Glutamatergic neuron (in vitro differentiated cells): ENCODE measurements around the gene SLC29A3. TPM values are rescaled to one million over a fixed set of nuclear protein-coding genes. Genes with fewer than 3 reads are reported as not detected.

Source experiments
- DNase-seq: peaks from one replicate; pipeline ENCODE4 v3.0.0; 2022
- H3K27ac Mint-ChIP-seq: one replicate; pipeline ENCODE4 v1.8.0; 2020; ENCODE audit warnings: mild to moderate bottlenecking, mixed read lengths, inconsistent platforms; ENCODE audit not compliant: unreplicated experiment
- H3K27me3 Mint-ChIP-seq: one replicate; pipeline ENCODE4 v1.8.0; 2020; ENCODE audit warnings: mild to moderate bottlenecking, moderate library complexity, mixed read lengths, inconsistent platforms; ENCODE audit not compliant: unreplicated experiment
- H3K36me3 Mint-ChIP-seq: one replicate; pipeline ENCODE4 v1.8.0; 2020; ENCODE audit warnings: mild to moderate bottlenecking, mixed read lengths, inconsistent platforms; ENCODE audit not compliant: unreplicated experiment
- H3K4me1 Mint-ChIP-seq: one replicate; pipeline ENCODE4 v1.8.0; 2020; ENCODE audit warnings: mild to moderate bottlenecking, low read depth, mixed read lengths, inconsistent platforms; ENCODE audit not compliant: unreplicated experiment
- H3K4me3 Mint-ChIP-seq: one replicate; pipeline ENCODE4 v1.8.0; 2020; ENCODE audit warnings: mild to moderate bottlenecking, mixed read lengths, inconsistent platforms; ENCODE audit not compliant: unreplicated experiment
- H3K9me3 Mint-ChIP-seq: one replicate; pipeline ENCODE4 v1.8.0; 2020; ENCODE audit warnings: mild to moderate bottlenecking, moderate library complexity, mixed read lengths, inconsistent platforms; ENCODE audit not compliant: unreplicated experiment
- CTCF ChIP-seq: fragments of 200-600 bp; sonication (generic); IDR thresholded peaks from one replicate; pipeline ENCODE4 v1.5.0; 2021; ENCODE audit not compliant: partially characterized antibody, unreplicated experiment
- total RNA-seq: library from RNA; stranded (reverse); fragmentation: NEBNext Ultra II Directional; extraction: Animal tissue kit (Norgen Biotek cat#: 25700); gene quantifications from one replicate; pipeline ENCODE4 v1.2.1, GENCODE V29; 2021; ENCODE audit not compliant: unreplicated experiment

The SLC29A3 gene
- total RNA-seq, 1 donor from 2014 or later = 7.8 TPM

DNA sequence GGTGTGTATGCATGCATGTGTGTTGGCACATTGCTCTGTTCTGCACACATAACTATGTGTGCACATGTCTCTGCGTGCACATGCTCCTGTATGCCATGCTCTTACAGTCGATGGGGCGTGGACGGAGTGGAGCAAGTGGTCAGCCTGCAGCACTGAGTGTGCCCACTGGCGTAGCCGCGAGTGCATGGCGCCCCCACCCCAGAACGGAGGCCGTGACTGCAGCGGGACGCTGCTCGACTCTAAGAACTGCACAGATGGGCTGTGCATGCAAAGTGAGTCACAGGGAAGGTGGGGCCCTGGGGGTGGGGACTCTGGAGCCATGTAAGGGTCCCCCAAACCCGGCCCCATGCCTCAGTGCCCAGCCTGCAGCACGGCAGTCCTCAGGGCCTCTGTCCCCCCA is 30.6 kb upstream of the SLC29A3 start:
- no peak overlapping the region for H3K27ac Mint-ChIP-seq
- peaks cover 6% of the 10 kb centered on the region for H3K9me3 Mint-ChIP-seq
- no peaks in the 10 kb centered on the region for H3K36me3 Mint-ChIP-seq
- TF ChIP-seq CTCF = no peak
- no peak for DNase-seq
- no peak overlapping the region for H3K4me3 Mint-ChIP-seq
- peaks cover 4% of the 10 kb centered on the region for H3K4me1 Mint-ChIP-seq
- H3K27me3 Mint-ChIP-seq = peaks cover 15% of the 10 kb centered on the region

GRCh38 chr10:71289421-71290130 is 29.5 kb upstream of the SLC29A3 start:
- DNase-seq = no peak
- H3K9me3 Mint-ChIP-seq = peaks cover 6% of the 10 kb centered on the region
- no peak overlapping the region for H3K27ac Mint-ChIP-seq
- no peaks in the 10 kb centered on the region for H3K36me3 Mint-ChIP-seq
- peaks cover 12% of the 10 kb centered on the region for H3K4me1 Mint-ChIP-seq
- H3K4me3 Mint-ChIP-seq = no peak overlapping the region
- no peak for TF ChIP-seq CTCF
- peaks cover 14% of the 10 kb centered on the region for H3K27me3 Mint-ChIP-seq

- no peak overlapping the region for H3K27ac Mint-ChIP-seq
- TF ChIP-seq CTCF = no peak
- H3K9me3 Mint-ChIP-seq = peaks cover 10% of the 10 kb centered on the region
- DNase-seq = no peak
- peaks cover 15% of the 10 kb centered on the region for H3K4me1 Mint-ChIP-seq
- no peak overlapping the region for H3K4me3 Mint-ChIP-seq
- peaks cover 16% of the 10 kb centered on the region for H3K27me3 Mint-ChIP-seq
- H3K36me3 Mint-ChIP-seq = peaks cover 2% of the 10 kb centered on the region
Observed at GRCh38 chr10:71290331-71290730, 28.7 kb upstream of the SLC29A3 start.

GRCh38 chr10:71290806-71291527 is 28.1 kb upstream of the SLC29A3 start:
- no peak for TF ChIP-seq CTCF
- H3K9me3 Mint-ChIP-seq = peaks cover 9% of the 10 kb centered on the region
- peaks cover 15% of the 10 kb centered on the region for H3K27me3 Mint-ChIP-seq
- peaks cover 5% of the 10 kb centered on the region for H3K36me3 Mint-ChIP-seq
- H3K4me1 Mint-ChIP-seq = peaks cover 18% of the 10 kb centered on the region
- no peak overlapping the region for H3K27ac Mint-ChIP-seq
- H3K4me3 Mint-ChIP-seq = no peak overlapping the region
- no peak for DNase-seq

DNA sequence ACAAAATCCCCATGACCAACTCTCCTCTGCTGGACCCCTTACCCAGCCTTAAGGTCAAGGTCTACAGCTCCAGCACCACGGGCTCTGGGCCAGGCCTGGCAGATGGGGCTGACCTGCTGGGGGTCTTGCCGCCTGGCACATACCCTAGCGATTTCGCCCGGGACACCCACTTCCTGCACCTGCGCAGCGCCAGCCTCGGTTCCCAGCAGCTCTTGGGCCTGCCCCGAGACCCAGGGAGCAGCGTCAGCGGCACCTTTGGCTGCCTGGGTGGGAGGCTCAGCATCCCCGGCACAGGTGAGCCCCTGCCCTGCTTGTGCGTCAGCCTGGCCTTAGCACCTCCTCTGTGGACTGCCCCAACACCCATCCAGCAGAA is 27.5 kb upstream of the SLC29A3 start:
- no peak for DNase-seq
- Mint-ChIP-seq H3K4me3 (no peak overlapping the region), H3K27me3 (peaks cover 15% of the 10 kb centered on the region), H3K27ac (no peak overlapping the region), H3K9me3 (peaks cover 9% of the 10 kb centered on the region), H3K4me1 (peaks cover 18% of the 10 kb centered on the region), H3K36me3 (peaks cover 5% of the 10 kb centered on the region)
- no peak for TF ChIP-seq CTCF
